Natural killer cell (primary cell): Measurements from ENCODE around the gene KLHDC7B. TPM values are rescaled to one million over a fixed set of nuclear protein-coding genes. Genes with fewer than 3 reads are reported as not detected.

Experiments used
- ATAC-seq, 3 donors: fragments of 150-1000 bp in 2 of 3; fragments of 200-7000 bp in 1 of 3; cut with Tn5 transposase; 1 replicate in 1 of 3; 2 replicates in 2 of 3; pipeline ENCODE4 v1.10.0; 2021; ENCODE audit warnings: mild to moderate bottlenecking in 2 of 3, moderate library complexity in 2 of 3
- DNase-seq, 2 donors: peaks; one replicate each; pipeline versions ENCODE4 v3.0.0 to v3.0.0-alpha.2; 2013 to 2021; ENCODE audit warnings: mixed read lengths in 1 of 2
- H3K27ac ChIP-seq: one replicate; pipeline ENCODE4 v1.5.1; 2013; ENCODE audit warnings: mild to moderate bottlenecking, low read length
- H3K27me3 ChIP-seq: one replicate; pipeline ENCODE4 v1.6.1; 2013; ENCODE audit warnings: low read length; ENCODE audit not compliant: control insufficient read depth, insufficient read depth
- H3K36me3 ChIP-seq: one replicate; pipeline ENCODE4 v1.6.1; 2013; ENCODE audit warnings: low read length; ENCODE audit not compliant: control insufficient read depth, insufficient read depth
- H3K4me1 ChIP-seq: one replicate; pipeline ENCODE4 v1.6.1; 2013; ENCODE audit warnings: low read length; ENCODE audit not compliant: control insufficient read depth, insufficient read depth
- H3K4me3 ChIP-seq: one replicate; pipeline ENCODE4 v1.5.1; 2013; ENCODE audit warnings: low read length
- H3K9me3 ChIP-seq: one replicate; pipeline ENCODE4 v1.6.1; 2013; ENCODE audit warnings: low read length; ENCODE audit not compliant: control insufficient read depth, insufficient read depth
- H3K27ac Mint-ChIP-seq, 2 donors: one replicate each; pipeline ENCODE4 v1.8.0; 2022; ENCODE audit warnings: mild to moderate bottlenecking in 2 of 2, mixed read lengths in 2 of 2, moderate library complexity in 1 of 2
- H3K27me3 Mint-ChIP-seq, 2 donors: one replicate each; pipeline ENCODE4 v1.8.0; 2022; ENCODE audit warnings: low read depth in 2 of 2, mixed read lengths in 2 of 2
- H3K36me3 Mint-ChIP-seq: one replicate; pipeline ENCODE4 v1.8.0; 2022; ENCODE audit warnings: mixed read lengths
- H3K4me1 Mint-ChIP-seq, 2 donors: one replicate each; pipeline ENCODE4 v1.8.0; 2022; ENCODE audit warnings: mixed read lengths in 2 of 2
- H3K4me3 Mint-ChIP-seq: one replicate; pipeline ENCODE4 v1.8.0; 2022; ENCODE audit warnings: mild to moderate bottlenecking, moderate library complexity, mixed read lengths
- H3K9me3 Mint-ChIP-seq, 2 donors: one replicate each; pipeline ENCODE4 v1.8.0; 2022; ENCODE audit warnings: mixed read lengths in 2 of 2
- CTCF ChIP-seq: fragments of 200-600 bp; IDR thresholded peaks from one replicate; pipeline ENCODE4 v1.8.0; 2022; ENCODE audit warnings: antibody characterized with exemption
- WGBS: methylation state at CpG from one replicate; pipeline ENCODE4 v1.1.7; 2013; ENCODE audit warnings: missing lambda C conversion rate; ENCODE audit not compliant: insufficient coverage; 5-methylcytosine and 5-hydroxymethylcytosine counted together
- intact Hi-C: fragments of 100-400 bp; cut with micrococcal nuclease; formaldehyde crosslinking; loops from one replicate; pipeline ENCODE4 v1.14.2; 2022
- total RNA-seq, 4 donors: library from RNA; stranded (reverse); fragments of 120-200 nt in 1 of 4; gene quantifications; one replicate each; pipeline versions ENCODE4 v1.2.3 to v1.2.4, GENCODE V29; 2013 to 2022

The KLHDC7B gene
- total RNA-seq, 3 donors from 2014 or later (not counting 1 experiment from before 2014, with no cell fraction given): 2.4 to 6.9 (median 5.3) TPM

- intact Hi-C loops: no loop called here
- Mint-ChIP-seq H3K4me1 (peaks cover 1 to 18% of the 10 kb centered on the region in 2 donors), H3K9me3 (no peaks in the 10 kb centered on the region), H3K27me3 (no peaks in the 10 kb centered on the region), H3K27ac (no peak overlapping the region), H3K36me3 (no peaks in the 10 kb centered on the region), H3K4me3 (no peak overlapping the region)
- Histone ChIP-seq H3K9me3 (no peaks in the 10 kb centered on the region), H3K27me3 (no peaks in the 10 kb centered on the region), H3K4me1 (peaks cover 23% of the 10 kb centered on the region), H3K36me3 (peaks cover 26% of the 10 kb centered on the region), H3K4me3 (no peak overlapping the region), H3K27ac (no peak overlapping the region)
- WGBS: 94% methylated on average over 20 of the region's 26 CpGs
- no peak for TF ChIP-seq CTCF
- ATAC-seq: no peak
- DNase-seq: no peak
Measured at GRCh38 chr22:50503475-50504145, 42.1 kb upstream of the KLHDC7B start.

GRCh38 chr22:50504369-50505211, 41.1 kb upstream of the KLHDC7B start:
- no peak overlapping the region for H3K27ac ChIP-seq
- no peaks in the 10 kb centered on the region for H3K27me3 ChIP-seq
- H3K9me3 Mint-ChIP-seq: no peaks in the 10 kb centered on the region
- no peaks in the 10 kb centered on the region for H3K9me3 ChIP-seq
- no peak for ATAC-seq
- DNase-seq: no peak
- no peak overlapping the region for H3K4me3 Mint-ChIP-seq
- intact Hi-C loops: loop anchor here (5.0 kb wide), 3 partner anchors 32 to 78 kb away; partner anchors contain the start of genes CHKB and SYCE3
- peaks cover 11 to 28% of the 10 kb centered on the region in 2 donors for H3K4me1 Mint-ChIP-seq
- H3K27ac Mint-ChIP-seq: no peak overlapping the region
- no peak for TF ChIP-seq CTCF
- H3K36me3 Mint-ChIP-seq: no peaks in the 10 kb centered on the region
- no peaks in the 10 kb centered on the region for H3K27me3 Mint-ChIP-seq
- peaks cover 26% of the 10 kb centered on the region for H3K4me1 ChIP-seq
- peaks cover 26% of the 10 kb centered on the region for H3K36me3 ChIP-seq
- no peak overlapping the region for H3K4me3 ChIP-seq
- WGBS: 90% methylated on average over 42 of the region's 44 CpGs

GRCh38 chr22:50505276-50505775, 40.4 kb upstream of the KLHDC7B start:
- intact Hi-C loops: loop anchor here (5.0 kb wide), 3 partner anchors 33 to 77 kb away; partner anchors contain the start of genes CHKB and SYCE3

More at GRCh38 chr22:50505276-50505775, 40.4 kb upstream of the KLHDC7B start:
- no peaks in the 10 kb centered on the region for H3K9me3 ChIP-seq
- 98% methylated on average over 14 of the region's 14 CpGs for WGBS
- Mint-ChIP-seq H3K36me3 (no peaks in the 10 kb centered on the region), H3K4me1 (peaks cover 11 to 31% of the 10 kb centered on the region in 2 donors), H3K9me3 (no peaks in the 10 kb centered on the region), H3K27me3 (no peaks in the 10 kb centered on the region), H3K27ac (no peak overlapping the region), H3K4me3 (no peak overlapping the region)
- H3K27ac ChIP-seq: no peak overlapping the region
- DNase-seq (no peak), ATAC-seq (no peak)
- no peak overlapping the region for H3K4me3 ChIP-seq
- H3K36me3 ChIP-seq: peaks cover 26% of the 10 kb centered on the region
- no peak for TF ChIP-seq CTCF
- no peaks in the 10 kb centered on the region for H3K27me3 ChIP-seq
- peaks cover 26% of the 10 kb centered on the region for H3K4me1 ChIP-seq
